Activated CD8-positive, alpha-beta T cell treated with anti-CD3 and anti-CD28 coated beads, Interleukin-2, amount 10 ng/mL, durations not matched to agents 7 days and 5 days (primary cell): ENCODE data around the gene BACH2. TPM values are rescaled to one million over a fixed set of nuclear protein-coding genes. Genes with fewer than 3 reads are reported as not detected.

Experiments used
- ATAC-seq: fragments of 150-1000 bp; cut with Tn5 transposase; one replicate; pipeline ENCODE4 v1.10.0; 2021; ENCODE audit warnings: moderate library complexity
- CTCF ChIA-PET: fragments of 350-600 bp; sonication (Branson Sonifier 250); formaldehyde crosslinking; loops from one replicate; lab custom pipeline; 2021; ENCODE audit warnings: antibody characterized with exemption; lab: Charles Lee
- POLR2A ChIA-PET: fragments of 350-600 bp; sonication (Branson Sonifier 250); formaldehyde crosslinking; loops from one replicate; lab custom pipeline; 2021; ENCODE audit warnings: antibody characterized with exemption; lab: Charles Lee
- DNase-seq: peaks from one replicate; pipeline ENCODE4 v3.0.0-alpha.2; 2020
- H3K27ac Mint-ChIP-seq: one replicate; pipeline ENCODE4 v1.8.0; 2021; ENCODE audit warnings: mild to moderate bottlenecking, mixed read lengths
- H3K27me3 Mint-ChIP-seq: one replicate; pipeline ENCODE4 v1.8.0; 2021; ENCODE audit warnings: low read depth, mixed read lengths
- H3K36me3 Mint-ChIP-seq: one replicate; pipeline ENCODE4 v1.8.0; 2021; ENCODE audit warnings: low read depth, mixed read lengths
- H3K4me1 Mint-ChIP-seq: one replicate; pipeline ENCODE4 v1.8.0; 2021; ENCODE audit warnings: low read depth, mixed read lengths
- H3K4me3 Mint-ChIP-seq: one replicate; pipeline ENCODE4 v1.8.0; 2021; ENCODE audit warnings: mild to moderate bottlenecking, mixed read lengths
- H3K9me3 Mint-ChIP-seq: one replicate; pipeline ENCODE4 v1.8.0; 2022; ENCODE audit warnings: mixed read lengths; ENCODE audit not compliant: insufficient read depth
- total RNA-seq, 2 experiments: library from RNA; stranded (reverse); gene quantifications; one replicate each; pipeline ENCODE4 v1.2.3, GENCODE V29; 2021

The BACH2 gene
- total RNA-seq, 2 experiments from 2014 or later, result 61.3 to 70.9 TPM

- Mint-ChIP-seq H3K9me3 (no peaks in the 10 kb centered on the region), H3K4me1 (peaks cover 71% of the 10 kb centered on the region), H3K36me3 (peaks cover 78% of the 10 kb centered on the region), H3K27ac (no peak overlapping the region), H3K27me3 (no peaks in the 10 kb centered on the region), H3K4me3 (no peak overlapping the region)
- no peak for DNase-seq
- CTCF ChIA-PET, result interaction anchor here (0.9 to 1.6 kb wide), 3 partner anchors 9 to 230 kb away, joined by 3 to 9 read pairs (median 4); no protein-coding TSS in a partner anchor
- POLR2A ChIA-PET, result no interaction called here
- no peak for ATAC-seq
Observed at GRCh38 chr6:89948876-89949275, 347.8 kb downstream of the BACH2 start.

DNA sequence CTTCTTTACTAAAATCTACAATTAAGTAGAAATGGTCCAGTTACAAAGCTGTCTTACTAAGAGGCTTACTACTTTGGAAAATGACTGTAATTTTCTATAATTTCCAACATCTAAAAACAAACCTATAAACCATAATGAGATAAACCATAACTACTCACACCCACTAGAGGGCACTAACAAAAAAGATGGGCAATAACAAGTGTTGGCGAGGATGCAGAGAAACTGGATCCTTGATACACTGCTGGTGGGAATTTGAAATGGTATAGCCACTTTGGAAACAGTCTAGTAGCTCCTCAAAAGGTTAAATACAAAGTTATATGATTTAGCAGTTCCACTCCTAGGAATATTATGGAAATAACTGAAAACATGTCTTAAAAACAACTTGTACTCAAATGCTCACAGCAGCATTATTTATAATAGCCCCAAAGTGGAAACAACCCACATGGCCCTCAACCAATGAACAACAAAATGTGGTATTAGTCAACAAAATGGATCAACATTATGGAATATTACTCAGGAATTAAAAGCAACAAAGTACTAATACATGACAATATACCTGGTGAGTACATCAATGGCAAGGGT, 351.7 kb downstream of the BACH2 start:
- peaks cover 77% of the 10 kb centered on the region for H3K36me3 Mint-ChIP-seq
- H3K27ac Mint-ChIP-seq, result peak overlapping the region; percentile 51
- DNase-seq (no peak), ATAC-seq (no peak)
- H3K9me3 Mint-ChIP-seq, result no peaks in the 10 kb centered on the region
- POLR2A ChIA-PET, result no interaction called here
- H3K27me3 Mint-ChIP-seq, result no peaks in the 10 kb centered on the region
- no peak overlapping the region for H3K4me3 Mint-ChIP-seq
- peaks cover 73% of the 10 kb centered on the region for H3K4me1 Mint-ChIP-seq
- CTCF ChIA-PET, result interaction anchor here (0.7 to 5.9 kb wide), 17 partner anchors 8 to 530 kb away, joined by 3 to 146 read pairs (median 4); no protein-coding TSS in a partner anchor

DNA sequence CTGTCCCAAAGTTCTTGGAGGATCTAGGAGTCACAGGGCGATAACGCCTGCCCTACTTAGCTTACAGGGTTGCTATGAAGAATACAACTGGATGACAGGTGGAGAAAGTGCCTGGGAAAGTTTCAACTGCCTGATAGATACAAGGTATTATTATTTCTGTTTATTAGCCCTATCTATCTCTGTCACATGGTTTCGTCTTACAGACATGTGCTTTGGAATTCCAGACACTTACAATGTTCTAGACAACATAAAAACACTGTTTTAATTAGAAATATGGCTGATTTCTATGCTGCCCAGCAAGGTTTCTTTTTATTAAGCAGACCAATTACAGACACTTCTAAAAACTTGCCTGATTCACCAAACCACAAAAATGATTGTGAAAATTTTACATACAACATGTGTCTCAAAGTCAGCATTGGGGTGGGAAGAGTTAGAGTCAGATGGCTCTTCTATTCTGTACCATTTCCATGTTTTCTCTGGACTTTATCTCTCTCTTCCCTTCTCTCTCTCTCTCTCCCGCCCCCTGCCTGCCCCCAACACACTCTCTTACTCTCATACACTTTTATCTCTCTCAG, 352.4 kb downstream of the BACH2 start:
- H3K36me3 Mint-ChIP-seq, result peaks cover 72% of the 10 kb centered on the region
- no peak for DNase-seq
- no peak overlapping the region for H3K4me3 Mint-ChIP-seq
- peaks cover 67% of the 10 kb centered on the region for H3K4me1 Mint-ChIP-seq
- CTCF ChIA-PET, result interaction anchor here (0.7 to 5.9 kb wide), 14 partner anchors 9 to 531 kb away, joined by 3 to 146 read pairs (median 4); no protein-coding TSS in a partner anchor
- no peaks in the 10 kb centered on the region for H3K27me3 Mint-ChIP-seq
- H3K27ac Mint-ChIP-seq, result peak overlapping the region; percentile 51
- H3K9me3 Mint-ChIP-seq, result no peaks in the 10 kb centered on the region
- POLR2A ChIA-PET, result no interaction called here
- ATAC-seq, result no peak

- POLR2A ChIA-PET, result interaction anchor here (1.4 kb wide), 1 partner anchor 167 kb away, joined by 3 read pairs; no protein-coding TSS in a partner anchor
- no peak for ATAC-seq
- Mint-ChIP-seq H3K27me3 (no peaks in the 10 kb centered on the region), H3K4me1 (peaks cover 68% of the 10 kb centered on the region), H3K27ac (no peak overlapping the region), H3K36me3 (peaks cover 83% of the 10 kb centered on the region), H3K4me3 (no peak overlapping the region), H3K9me3 (no peaks in the 10 kb centered on the region)
- CTCF ChIA-PET, result interaction anchor here (1.0 to 5.9 kb wide), 8 partner anchors 10 to 538 kb away, joined by 3 to 146 read pairs (median 3); no protein-coding TSS in a partner anchor
- no peak for DNase-seq
Observed at GRCh38 chr6:89942601-89943000, 354.0 kb downstream of the BACH2 start.

GRCh38 chr6:89941763-89942497, 354.7 kb downstream of the BACH2 start:
- Mint-ChIP-seq H3K27me3 (no peaks in the 10 kb centered on the region), H3K4me1 (peaks cover 64% of the 10 kb centered on the region), H3K36me3 (peaks cover 84% of the 10 kb centered on the region), H3K9me3 (no peaks in the 10 kb centered on the region), H3K4me3 (no peak overlapping the region), H3K27ac (peak overlapping the region; percentile 59)
- ChIA-PET POLR2A (interaction anchor here (1.4 kb wide), 1 partner anchor 168 kb away, joined by 3 read pairs; no protein-coding TSS in a partner anchor), CTCF (interaction anchor here (1.3 to 5.9 kb wide), 18 partner anchors 21 to 533 kb away, joined by 3 to 146 read pairs (median 14); partner anchors contain the start of gene MDN1)
- ATAC-seq (no peak), DNase-seq (no peak)

- Mint-ChIP-seq H3K27me3 (no peaks in the 10 kb centered on the region), H3K4me3 (no peak overlapping the region), H3K4me1 (peaks cover 59% of the 10 kb centered on the region), H3K36me3 (peaks cover 84% of the 10 kb centered on the region), H3K27ac (peak overlapping the region; percentile 59), H3K9me3 (no peaks in the 10 kb centered on the region)
- CTCF ChIA-PET, result interaction anchor here (0.5 to 5.9 kb wide), 106 partner anchors 8 to 760 kb away, joined by 3 to 146 read pairs (median 5); partner anchors contain the start of genes ANKRD6 and MDN1
- POLR2A ChIA-PET, result interaction anchor here (1.1 kb wide), 2 partner anchors 14 to 529 kb away, joined by 3 to 5 read pairs; no protein-coding TSS in a partner anchor
- ATAC-seq (no peak), DNase-seq (no peak)
Observed at GRCh38 chr6:89941031-89941762, 355.4 kb downstream of the BACH2 start.

DNA sequence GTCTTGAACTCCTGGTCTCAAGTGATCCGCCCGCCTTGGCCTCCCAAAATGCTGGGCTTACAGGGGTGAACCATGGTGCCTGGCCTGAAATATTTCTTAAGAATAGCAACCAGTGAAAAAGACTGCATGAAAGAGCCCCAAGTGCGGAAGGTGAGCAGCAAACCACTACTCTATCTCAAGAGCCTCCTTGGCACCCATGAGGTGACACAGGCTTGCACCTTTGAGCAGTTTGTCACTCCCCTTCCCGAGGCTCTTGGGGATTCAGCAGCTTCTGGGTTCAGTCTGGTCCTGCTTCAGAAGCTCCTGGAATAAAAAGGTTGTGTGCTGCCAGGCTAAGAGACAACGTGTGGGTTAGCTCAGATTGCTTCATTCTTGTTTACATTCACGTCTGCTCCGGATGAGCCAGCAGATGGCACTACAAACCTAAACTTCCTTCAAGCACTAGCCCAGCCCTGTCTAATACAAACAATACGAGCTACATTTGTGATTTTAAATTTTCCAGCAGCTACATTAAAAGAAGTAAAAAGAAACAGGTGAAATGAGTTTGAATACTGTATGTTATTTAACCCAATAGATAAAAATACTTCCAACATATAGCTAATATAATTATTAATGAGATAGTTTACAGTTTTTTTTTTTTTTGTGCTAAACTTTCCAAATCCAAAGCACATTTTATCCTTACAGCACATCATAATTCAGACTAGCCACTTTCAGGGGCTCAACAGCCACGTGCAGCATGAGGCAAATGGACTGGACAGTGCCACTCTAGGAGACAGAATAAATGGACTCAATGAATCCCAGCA, 356.2 kb downstream of the BACH2 start:
- DNase-seq (peak; percentile 84), ATAC-seq (peak; percentile 87)
- no peaks in the 10 kb centered on the region for H3K27me3 Mint-ChIP-seq
- H3K36me3 Mint-ChIP-seq, result peaks cover 84% of the 10 kb centered on the region
- H3K27ac Mint-ChIP-seq, result peak overlapping the region; percentile 59
- peaks cover 55% of the 10 kb centered on the region for H3K4me1 Mint-ChIP-seq
- POLR2A ChIA-PET, result interaction anchor here (0.6 to 1.1 kb wide), 3 partner anchors 15 to 530 kb away, joined by 3 to 5 read pairs (median 3); no protein-coding TSS in a partner anchor
- no peak overlapping the region for H3K4me3 Mint-ChIP-seq
- CTCF ChIA-PET, result interaction anchor here (0.5 to 5.9 kb wide), 114 partner anchors 8 to 761 kb away, joined by 3 to 146 read pairs (median 4); partner anchors contain the start of genes ANKRD6 and MDN1
- no peaks in the 10 kb centered on the region for H3K9me3 Mint-ChIP-seq

GRCh38 chr6:89939144-89939543, 357.5 kb downstream of the BACH2 start:
- no peak overlapping the region for H3K4me3 Mint-ChIP-seq
- H3K9me3 Mint-ChIP-seq, result no peaks in the 10 kb centered on the region
- ChIA-PET POLR2A (interaction anchor here (0.6 kb wide), 1 partner anchor 16 kb away, joined by 3 read pairs; no protein-coding TSS in a partner anchor), CTCF (interaction anchor here (0.7 to 2.1 kb wide), 2 partner anchors 13 to 182 kb away, joined by 4 to 12 read pairs; no protein-coding TSS in a partner anchor)
- H3K36me3 Mint-ChIP-seq, result peaks cover 82% of the 10 kb centered on the region
- no peaks in the 10 kb centered on the region for H3K27me3 Mint-ChIP-seq
- no peak overlapping the region for H3K27ac Mint-ChIP-seq
- peaks cover 42% of the 10 kb centered on the region for H3K4me1 Mint-ChIP-seq
- ATAC-seq (no peak), DNase-seq (no peak)

DNA sequence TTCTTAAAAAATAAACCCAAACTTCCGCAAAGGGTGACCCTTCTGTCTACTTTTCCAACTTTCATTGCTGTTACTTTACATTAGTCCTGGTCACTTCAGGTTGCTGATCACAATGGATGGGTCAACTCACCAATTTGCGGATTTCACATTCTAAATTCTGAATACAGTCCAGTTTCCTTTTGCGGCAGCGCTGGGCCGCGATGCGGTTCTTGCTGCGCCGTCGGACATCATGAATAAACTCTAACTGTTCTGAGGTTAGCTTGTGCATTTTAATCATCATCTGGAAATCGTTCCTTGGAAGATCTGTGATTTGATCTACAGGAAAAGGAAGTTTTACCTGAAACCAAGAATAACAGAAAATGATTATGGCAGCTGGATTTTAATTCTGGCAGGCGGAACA, 358.6 kb downstream of the BACH2 start:
- H3K4me1 Mint-ChIP-seq, result peaks cover 33% of the 10 kb centered on the region
- ChIA-PET POLR2A (no interaction called here), CTCF (interaction anchor here (0.5 to 1.4 kb wide), 4 partner anchors 349 to 541 kb away, joined by 3 to 5 read pairs (median 3); no protein-coding TSS in a partner anchor)
- DNase-seq (no peak), ATAC-seq (no peak)
- no peaks in the 10 kb centered on the region for H3K9me3 Mint-ChIP-seq
- H3K4me3 Mint-ChIP-seq, result no peak overlapping the region
- H3K27me3 Mint-ChIP-seq, result no peaks in the 10 kb centered on the region
- H3K36me3 Mint-ChIP-seq, result peaks cover 83% of the 10 kb centered on the region
- no peak overlapping the region for H3K27ac Mint-ChIP-seq

DNA sequence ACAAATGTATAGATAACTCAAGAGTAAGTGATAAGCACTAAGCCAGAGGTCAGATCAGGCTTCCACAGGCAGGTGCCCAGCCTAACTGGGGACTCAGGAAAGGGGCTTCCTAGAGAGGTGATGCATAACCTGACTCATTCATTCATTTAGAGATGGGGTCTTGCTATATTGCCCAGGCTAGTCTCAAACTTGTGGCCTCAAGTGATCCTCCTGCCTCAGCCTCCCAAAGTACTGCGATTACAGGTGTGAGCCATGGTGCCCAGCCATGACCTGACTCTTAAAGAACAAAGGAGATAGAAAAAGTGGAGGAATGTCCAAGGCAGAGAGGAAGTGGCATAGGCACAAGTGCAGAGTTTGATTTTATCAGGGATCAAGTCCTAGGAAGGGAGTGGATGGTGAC, 360.5 kb downstream of the BACH2 start:
- Mint-ChIP-seq H3K27ac (no peak overlapping the region), H3K4me3 (no peak overlapping the region), H3K9me3 (no peaks in the 10 kb centered on the region), H3K4me1 (peaks cover 19% of the 10 kb centered on the region), H3K36me3 (peaks cover 84% of the 10 kb centered on the region), H3K27me3 (no peaks in the 10 kb centered on the region)
- CTCF ChIA-PET, result interaction anchor here (1.2 kb wide), 1 partner anchor 349 kb away, joined by 3 read pairs; no protein-coding TSS in a partner anchor
- DNase-seq, result no peak
- POLR2A ChIA-PET, result no interaction called here
- no peak for ATAC-seq
